KMS-11 (cell line): ENCODE data around the gene DOK5.

ENCODE experiments used
- H2AFZ ChIP-seq: fragments of 200-600 bp; sonication (generic); 2 replicates; pipeline ENCODE4 v1.6.1; 2016; ENCODE audit warnings: antibody characterized with exemption, mixed run types, low read depth
- H3K27ac ChIP-seq: fragments of 200-600 bp; sonication (generic); 2 replicates; pipeline ENCODE4 v1.6.1; 2016; ENCODE audit warnings: mild to moderate bottlenecking, mixed run types
- H3K27me3 ChIP-seq: fragments of 200-600 bp; sonication (generic); 2 replicates; pipeline ENCODE4 v1.6.1; 2017; ENCODE audit warnings: mild to moderate bottlenecking, low read depth, mixed run types, moderate library complexity; ENCODE audit not compliant: insufficient read depth
- H3K36me3 ChIP-seq: fragments of 200-600 bp; sonication (generic); 2 replicates; pipeline ENCODE4 v1.6.1; 2017; ENCODE audit warnings: mild to moderate bottlenecking, mixed run types; ENCODE audit not compliant: insufficient read depth
- H3K4me1 ChIP-seq: fragments of 200-600 bp; sonication (generic); 2 replicates; pipeline ENCODE4 v1.6.1; 2016; ENCODE audit warnings: mild to moderate bottlenecking, low read depth, mixed run types; ENCODE audit not compliant: poor library complexity, severe bottlenecking
- H3K4me2 ChIP-seq: fragments of 200-600 bp; sonication (generic); 2 replicates; pipeline ENCODE4 v1.7.0; 2016; ENCODE audit warnings: mild to moderate bottlenecking, mixed run types
- H3K4me3 ChIP-seq: fragments of 200-600 bp; sonication (generic); IDR thresholded peaks from 2 replicates; pipeline ENCODE4 v1.6.1; 2017; ENCODE audit warnings: low read depth, low read length, mixed read lengths; ENCODE audit not compliant: insufficient read depth
- H3K79me2 ChIP-seq: fragments of 200-600 bp; sonication (generic); 2 replicates; pipeline ENCODE4 v1.6.1; 2016; ENCODE audit warnings: low read depth, mixed run types; ENCODE audit not compliant: insufficient read depth
- H3K9ac ChIP-seq: fragments of 200-600 bp; sonication (generic); 2 replicates; pipeline ENCODE4 v1.6.1; 2016; ENCODE audit warnings: mild to moderate bottlenecking, mixed run types
- H4K20me1 ChIP-seq: fragments of 200-600 bp; sonication (generic); 2 replicates; pipeline ENCODE4 v1.6.1; 2016; ENCODE audit warnings: mild to moderate bottlenecking, mixed run types; ENCODE audit not compliant: insufficient read depth
- CTCF ChIP-seq: fragments of 200-600 bp; sonication (generic); conservative IDR thresholded peaks from 2 replicates; pipeline ENCODE4 v1.6.1; 2017; ENCODE audit warnings: low read depth, mild to moderate bottlenecking, antibody characterized with exemption, low read length, moderate library complexity, mixed read lengths

Gene DOK5

GRCh38 chr20:54601831-54602515, 126.6 kb downstream of the DOK5 start:
- no peaks in the 10 kb centered on the region for H3K36me3 ChIP-seq
- H3K4me2 ChIP-seq, result no peak overlapping the region
- no peaks in the 10 kb centered on the region for H4K20me1 ChIP-seq
- H3K27ac ChIP-seq, result no peak overlapping the region
- H2AFZ ChIP-seq, result no peak overlapping the region
- no peak for TF ChIP-seq CTCF
- H3K4me1 ChIP-seq, result no peaks in the 10 kb centered on the region
- no peak overlapping the region for H3K9ac ChIP-seq
- H3K79me2 ChIP-seq, result no peaks in the 10 kb centered on the region
- H3K27me3 ChIP-seq, result no peaks in the 10 kb centered on the region
- no peak overlapping the region for H3K4me3 ChIP-seq

GRCh38 chr20:54605319-54605718, 129.9 kb downstream of the DOK5 start:
- no peak for TF ChIP-seq CTCF
- H3K27me3 ChIP-seq, result no peaks in the 10 kb centered on the region
- H3K27ac ChIP-seq, result no peak overlapping the region
- H3K79me2 ChIP-seq, result no peaks in the 10 kb centered on the region
- no peak overlapping the region for H3K9ac ChIP-seq
- H3K36me3 ChIP-seq, result no peaks in the 10 kb centered on the region
- H3K4me1 ChIP-seq, result no peaks in the 10 kb centered on the region
- H3K4me2 ChIP-seq, result no peak overlapping the region
- no peak overlapping the region for H2AFZ ChIP-seq
- H3K4me3 ChIP-seq, result no peak overlapping the region
- no peaks in the 10 kb centered on the region for H4K20me1 ChIP-seq

DNA sequence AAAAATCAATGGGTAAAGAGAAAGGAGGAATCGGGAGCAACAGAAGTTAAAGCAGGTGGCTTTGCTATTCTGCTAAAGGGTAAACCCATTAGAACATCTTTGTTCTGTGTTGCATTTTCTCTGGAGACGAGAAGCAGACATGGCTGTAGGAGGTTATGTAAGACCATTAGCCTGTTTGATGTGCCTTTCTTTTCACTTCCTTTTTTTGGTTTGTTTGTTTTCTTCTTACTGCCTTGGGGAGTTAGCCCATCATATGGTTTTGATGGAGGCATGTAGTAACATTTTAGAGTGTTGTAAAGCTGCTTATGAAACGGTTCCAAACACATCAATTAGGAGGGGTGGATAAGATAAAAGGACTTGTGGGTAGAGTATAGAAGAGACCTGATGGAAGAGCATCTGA, 131.0 kb downstream of the DOK5 start:
- no peak for TF ChIP-seq CTCF
- H2AFZ ChIP-seq, result no peak overlapping the region

DNA sequence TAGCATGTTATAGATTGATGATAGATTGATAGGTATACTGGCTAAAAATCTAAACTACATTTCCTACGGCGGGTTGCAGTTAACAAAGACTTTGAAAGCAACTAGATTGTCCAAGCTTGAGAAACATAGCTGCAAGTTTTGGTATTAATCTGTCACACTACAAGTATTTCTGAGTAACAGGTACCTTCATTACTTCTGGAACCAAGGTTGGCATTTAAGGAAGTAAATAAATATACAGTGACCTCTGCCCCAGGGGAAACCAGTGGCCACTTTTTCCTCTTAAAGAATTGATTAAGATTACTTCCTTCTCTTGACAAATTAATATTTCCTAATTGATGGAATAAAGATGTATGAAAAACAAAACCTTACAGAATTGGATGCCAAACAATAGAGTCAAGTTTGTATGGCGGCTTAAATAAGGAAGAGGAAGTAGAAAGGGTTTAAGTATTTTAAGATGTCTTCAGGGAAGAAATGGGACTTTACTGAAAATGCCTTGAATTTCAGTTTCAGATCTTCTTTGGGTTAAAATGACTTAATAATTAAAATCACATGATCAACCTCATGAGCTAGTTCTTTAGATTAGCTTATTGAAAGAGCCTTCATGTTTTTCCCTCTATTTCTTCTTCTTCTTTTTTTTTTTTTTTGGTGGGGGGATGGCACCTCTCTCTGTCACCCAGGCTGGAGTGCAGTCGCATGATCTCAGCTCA, 132.8 kb downstream of the DOK5 start:
- Histone ChIP-seq H3K4me3 (no peak overlapping the region), H3K79me2 (no peaks in the 10 kb centered on the region), H3K27me3 (no peaks in the 10 kb centered on the region), H3K4me1 (no peaks in the 10 kb centered on the region), H3K27ac (no peak overlapping the region), H3K9ac (no peak overlapping the region), H3K36me3 (no peaks in the 10 kb centered on the region), H2AFZ (no peak overlapping the region), H4K20me1 (no peaks in the 10 kb centered on the region), H3K4me2 (no peak overlapping the region)
- TF ChIP-seq CTCF, result no peak

More for the DNA sequence above, 131.0 kb downstream of the DOK5 start:
- H3K4me2 ChIP-seq, result no peak overlapping the region
- H4K20me1 ChIP-seq, result no peaks in the 10 kb centered on the region
- no peak overlapping the region for H3K9ac ChIP-seq
- no peaks in the 10 kb centered on the region for H3K36me3 ChIP-seq
- no peak overlapping the region for H3K27ac ChIP-seq
- no peaks in the 10 kb centered on the region for H3K4me1 ChIP-seq
- no peaks in the 10 kb centered on the region for H3K79me2 ChIP-seq
- H3K4me3 ChIP-seq, result no peak overlapping the region
- no peaks in the 10 kb centered on the region for H3K27me3 ChIP-seq
